Osteoblast (primary cell): ENCODE data around the gene CACNG7. TPM values are rescaled to one million over a fixed set of nuclear protein-coding genes. Genes with fewer than 3 reads are reported as not detected.

ENCODE experiments used
- DNase-seq: peaks from one replicate; pipeline ENCODE4 v3.0.0; 2011; ENCODE audit warnings: low spot score, mixed read lengths; ENCODE audit not compliant: insufficient read length; ENCODE audit errors: missing footprints
- H2AFZ ChIP-seq: 2 replicates; pipeline ENCODE4 v1.6.0; 2011; ENCODE audit warnings: mild to moderate bottlenecking, low read length
- H3K27ac ChIP-seq: 2 replicates; pipeline ENCODE4 v1.5.1; 2011; ENCODE audit warnings: mild to moderate bottlenecking, low read depth, low read length, moderate library complexity
- H3K27me3 ChIP-seq: 2 replicates; pipeline ENCODE4 v1.6.0; 2012; ENCODE audit warnings: mild to moderate bottlenecking, control low read depth, inconsistent platforms, low read length, moderate library complexity; ENCODE audit not compliant: insufficient read depth
- H3K36me3 ChIP-seq: 2 replicates; pipeline ENCODE4 v1.5.1; 2011; ENCODE audit warnings: mild to moderate bottlenecking, low read length, control low read depth, moderate library complexity; ENCODE audit not compliant: insufficient read depth
- H3K4me1 ChIP-seq: 2 replicates; pipeline ENCODE4 v1.5.1; 2011; ENCODE audit warnings: mild to moderate bottlenecking, low read length, control low read depth, moderate library complexity; ENCODE audit not compliant: insufficient read depth
- H3K4me2 ChIP-seq: 2 replicates; pipeline ENCODE4 v1.6.0; 2011; ENCODE audit warnings: mild to moderate bottlenecking, low read length; ENCODE audit not compliant: insufficient read depth
- H3K4me3 ChIP-seq: fragments of 200-600 bp; sonication (generic); 3 replicates; pipeline ENCODE4 v1.5.1; 2012; ENCODE audit warnings: mild to moderate bottlenecking, low read length, inconsistent platforms; ENCODE audit not compliant: insufficient read depth
- H3K79me2 ChIP-seq: 2 replicates; pipeline ENCODE4 v1.6.0; 2012; ENCODE audit warnings: mild to moderate bottlenecking, low read length, control low read depth, inconsistent platforms; ENCODE audit not compliant: insufficient read depth
- H3K9me3 ChIP-seq: 2 replicates; pipeline ENCODE4 v1.5.1; 2011; ENCODE audit warnings: low read depth, low read length, control low read depth
- H4K20me1 ChIP-seq: 2 replicates; pipeline ENCODE4 v1.6.0; 2012; ENCODE audit warnings: mild to moderate bottlenecking, low read length, control low read depth; ENCODE audit not compliant: insufficient read depth
- total RNA-seq: library from RNA; depleted of rRNA; stranded (reverse); fragments of >200 nt; gene quantifications from 2 replicates; pipeline ENCODE4 v1.2.3, GENCODE V29; 2012
- TF ChIP-seq, protein P1 (sequence below): IDR thresholded peaks from 2 replicates; pipeline ENCODE4 v1.5.1; 2011; ENCODE audit warnings: mild to moderate bottlenecking, low read depth, low read length, moderate library complexity; ENCODE audit errors: extremely low read depth

CACNG7 gene
- total RNA-seq, 1 donor, result not detected

DNA sequence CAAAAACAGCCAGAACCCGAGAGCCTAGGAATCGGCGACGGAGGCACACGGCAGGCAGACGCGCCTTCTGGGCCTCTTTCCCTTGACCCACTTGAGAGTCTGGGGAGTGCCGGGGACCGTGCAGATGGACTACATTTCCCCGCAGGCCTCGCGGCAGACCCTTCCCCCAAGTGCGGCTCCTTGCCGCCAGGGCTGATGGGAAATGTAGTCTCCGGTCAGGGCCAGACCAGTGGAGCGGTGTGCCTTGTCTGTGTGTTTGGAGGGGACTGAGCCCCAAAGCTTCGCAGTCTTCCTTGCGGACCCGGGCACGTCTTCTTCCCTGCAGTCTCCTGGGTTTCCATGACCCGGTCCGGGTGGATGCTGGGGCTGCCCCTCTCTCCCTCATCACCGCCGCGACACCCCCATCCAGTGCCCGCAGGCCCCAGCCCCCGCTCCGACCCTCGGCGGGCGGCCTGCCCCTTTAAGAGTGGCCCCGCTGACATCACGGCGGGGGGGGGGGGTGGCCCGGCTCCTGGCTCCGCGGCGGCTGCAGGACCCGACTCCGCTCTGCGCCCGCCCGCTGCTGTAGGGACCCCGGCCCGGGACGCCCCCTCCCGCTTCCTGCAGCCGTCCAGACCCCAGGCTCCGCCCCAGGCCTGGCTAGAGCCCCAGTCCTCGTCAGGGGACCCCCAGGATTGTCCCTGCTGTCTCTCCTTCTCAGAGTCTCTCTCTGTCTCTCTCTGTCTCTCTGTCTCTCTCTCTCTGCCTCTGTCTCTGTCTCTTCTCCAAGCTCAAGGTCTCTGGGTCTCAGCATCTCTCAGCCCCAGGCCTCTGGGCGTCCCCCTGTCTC lies 758 bp upstream of the CACNG7 start:
- Histone ChIP-seq H3K9me3 (no peaks in the 10 kb centered on the region), H2AFZ (no peak overlapping the region), H3K4me1 (no peaks in the 10 kb centered on the region), H3K4me2 (peak overlapping the region; percentile 28), H3K79me2 (no peaks in the 10 kb centered on the region), H4K20me1 (no peaks in the 10 kb centered on the region), H3K4me3 (no peak overlapping the region), H3K27me3 (peaks cover 55% of the 10 kb centered on the region), H3K36me3 (no peaks in the 10 kb centered on the region), H3K27ac (no peak overlapping the region)
- TF ChIP-seq, protein P1, sequence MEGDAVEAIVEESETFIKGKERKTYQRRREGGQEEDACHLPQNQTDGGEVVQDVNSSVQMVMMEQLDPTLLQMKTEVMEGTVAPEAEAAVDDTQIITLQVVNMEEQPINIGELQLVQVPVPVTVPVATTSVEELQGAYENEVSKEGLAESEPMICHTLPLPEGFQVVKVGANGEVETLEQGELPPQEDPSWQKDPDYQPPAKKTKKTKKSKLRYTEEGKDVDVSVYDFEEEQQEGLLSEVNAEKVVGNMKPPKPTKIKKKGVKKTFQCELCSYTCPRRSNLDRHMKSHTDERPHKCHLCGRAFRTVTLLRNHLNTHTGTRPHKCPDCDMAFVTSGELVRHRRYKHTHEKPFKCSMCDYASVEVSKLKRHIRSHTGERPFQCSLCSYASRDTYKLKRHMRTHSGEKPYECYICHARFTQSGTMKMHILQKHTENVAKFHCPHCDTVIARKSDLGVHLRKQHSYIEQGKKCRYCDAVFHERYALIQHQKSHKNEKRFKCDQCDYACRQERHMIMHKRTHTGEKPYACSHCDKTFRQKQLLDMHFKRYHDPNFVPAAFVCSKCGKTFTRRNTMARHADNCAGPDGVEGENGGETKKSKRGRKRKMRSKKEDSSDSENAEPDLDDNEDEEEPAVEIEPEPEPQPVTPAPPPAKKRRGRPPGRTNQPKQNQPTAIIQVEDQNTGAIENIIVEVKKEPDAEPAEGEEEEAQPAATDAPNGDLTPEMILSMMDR, result no peak
- DNase-seq, result peak; percentile 95

DNA sequence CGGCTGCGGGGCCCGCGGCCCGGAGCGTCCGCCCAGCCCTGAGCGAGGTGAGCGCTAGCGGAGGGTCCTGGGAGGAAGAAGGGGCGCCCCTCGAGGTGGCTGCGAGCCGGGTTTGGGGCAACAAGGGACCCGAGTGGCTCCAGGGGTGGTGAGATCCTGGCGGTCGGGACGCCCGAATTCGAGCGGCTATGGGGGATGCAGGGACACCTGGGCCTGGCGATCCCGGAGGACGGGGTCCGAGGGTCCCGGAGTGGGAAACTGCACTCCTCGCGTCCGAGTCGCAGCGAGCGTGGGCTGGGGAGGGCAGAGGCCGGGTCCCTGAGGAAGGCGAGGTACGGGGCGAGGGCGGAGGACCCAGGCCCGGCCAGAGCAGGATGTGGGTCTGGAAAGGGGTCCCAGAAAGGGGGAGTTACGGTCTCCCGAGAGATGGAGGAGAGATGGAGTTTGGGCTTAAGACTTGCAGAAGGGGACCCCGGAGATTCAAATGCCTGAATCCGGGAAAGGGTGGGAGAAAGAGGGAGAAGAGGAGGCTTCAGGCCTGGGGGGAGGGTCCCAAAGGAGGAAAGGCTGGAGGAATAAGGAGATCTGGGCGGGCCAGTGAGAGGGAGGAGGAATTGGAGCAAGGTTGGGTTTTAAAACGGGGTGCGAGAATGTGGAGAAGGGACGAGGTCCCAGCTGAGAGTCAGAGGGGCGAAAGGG lies 542 bp downstream of the CACNG7 start:
- Histone ChIP-seq H3K79me2 (no peaks in the 10 kb centered on the region), H3K27ac (no peak overlapping the region), H4K20me1 (no peaks in the 10 kb centered on the region), H2AFZ (no peak overlapping the region), H3K4me3 (no peak overlapping the region), H3K4me2 (no peak overlapping the region), H3K36me3 (no peaks in the 10 kb centered on the region), H3K27me3 (peaks cover 55% of the 10 kb centered on the region), H3K9me3 (no peaks in the 10 kb centered on the region), H3K4me1 (no peaks in the 10 kb centered on the region)
- TF ChIP-seq, protein P1, result no peak
- peak; percentile 50 for DNase-seq

DNA sequence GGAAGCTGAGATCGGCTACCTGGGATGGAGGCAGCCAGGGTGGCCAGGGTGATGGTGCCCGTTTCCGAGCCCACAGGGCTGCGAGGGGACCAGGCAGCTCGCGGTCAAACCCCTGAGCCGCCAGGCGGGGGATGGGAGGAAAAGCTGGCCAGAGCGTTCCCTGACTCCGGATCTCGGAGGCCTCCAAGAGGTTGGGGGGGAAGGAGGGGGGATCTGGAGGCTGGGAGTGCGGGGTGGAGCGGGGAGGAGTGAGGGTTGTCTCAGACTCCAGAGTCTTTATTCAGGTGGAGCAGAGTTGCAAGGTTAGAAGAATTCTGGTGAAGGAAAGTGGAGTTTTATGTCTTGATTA lies 1.1 kb downstream of the CACNG7 start:
- no peak overlapping the region for H3K4me3 ChIP-seq
- DNase-seq, result peak; percentile 82
- no peaks in the 10 kb centered on the region for H3K9me3 ChIP-seq
- no peaks in the 10 kb centered on the region for H3K4me1 ChIP-seq
- no peak overlapping the region for H3K4me2 ChIP-seq
- no peaks in the 10 kb centered on the region for H3K36me3 ChIP-seq
- H3K27ac ChIP-seq, result no peak overlapping the region
- peaks cover 50% of the 10 kb centered on the region for H3K27me3 ChIP-seq
- H3K79me2 ChIP-seq, result no peaks in the 10 kb centered on the region
- no peak overlapping the region for H2AFZ ChIP-seq
- no peaks in the 10 kb centered on the region for H4K20me1 ChIP-seq
- TF ChIP-seq, protein P1, result no peak

DNA sequence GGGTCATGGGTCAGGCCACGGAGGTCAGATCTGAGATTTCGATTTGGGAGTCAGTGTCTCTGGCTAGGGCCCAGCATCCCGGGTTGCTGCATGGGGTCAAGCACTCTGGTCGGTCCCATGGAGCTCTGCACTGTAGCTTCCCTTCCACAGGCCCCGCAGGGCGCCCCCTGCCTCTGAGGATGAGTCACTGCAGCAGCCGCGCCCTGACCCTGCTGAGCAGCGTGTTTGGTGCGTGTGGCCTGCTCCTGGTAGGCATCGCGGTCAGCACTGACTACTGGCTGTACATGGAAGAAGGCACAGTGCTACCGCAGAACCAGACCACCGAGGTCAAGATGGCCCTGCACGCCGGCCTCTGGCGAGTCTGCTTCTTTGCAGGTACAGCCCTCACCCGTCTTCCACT lies 3.6 kb downstream of the CACNG7 start:
- peak; percentile 62 for DNase-seq
- Histone ChIP-seq H3K9me3 (no peaks in the 10 kb centered on the region), H3K27ac (no peak overlapping the region), H3K4me3 (no peak overlapping the region), H3K36me3 (no peaks in the 10 kb centered on the region), H3K4me1 (no peaks in the 10 kb centered on the region), H4K20me1 (no peaks in the 10 kb centered on the region), H3K27me3 (peaks cover 33% of the 10 kb centered on the region), H3K79me2 (no peaks in the 10 kb centered on the region), H2AFZ (no peak overlapping the region), H3K4me2 (no peak overlapping the region)
- TF ChIP-seq, protein P1, result no peak
